CD14-positive monocyte (primary cell): ENCODE measurements around the gene PRR33. TPM values are rescaled to one million over a fixed set of nuclear protein-coding genes. Genes with fewer than 3 reads are reported as not detected.

Experiments used
- DNase-seq, 3 donors: peaks; one replicate each; pipeline ENCODE4 v3.0.0-alpha.2; 2011 to 2022
- H2AFZ ChIP-seq: 2 replicates; pipeline ENCODE4 v1.6.0; 2012; ENCODE audit warnings: mild to moderate bottlenecking, low read depth, low read length, inconsistent platforms; ENCODE audit not compliant: insufficient read depth, poor library complexity, severe bottlenecking
- H3K27ac ChIP-seq, 2 donors: 1 replicate in 1 of 2; 2 replicates in 1 of 2; pipeline ENCODE4 v1.5.1; 2012 to 2013; ENCODE audit warnings: low read length in 2 of 2, control low read depth in 1 of 2, inconsistent platforms in 1 of 2, low read depth in 1 of 2, mild to moderate bottlenecking in 1 of 2
- H3K27me3 ChIP-seq, 2 donors: one replicate each; pipeline versions ENCODE4 v1.6.0 to v1.6.1; 2011 to 2013; ENCODE audit warnings: low read length in 2 of 2; ENCODE audit not compliant: control insufficient read depth in 2 of 2, insufficient read depth in 2 of 2
- H3K36me3 ChIP-seq, 2 donors: replicated peaks in 1 of 2; 1 replicate in 1 of 2; 2 replicates in 1 of 2; pipeline versions ENCODE4 v1.5.1 to v1.6.1; 2012 to 2013; ENCODE audit warnings: low read length in 2 of 2, control low read depth in 1 of 2, inconsistent platforms in 1 of 2, mild to moderate bottlenecking in 1 of 2; ENCODE audit not compliant: insufficient read depth in 2 of 2, control insufficient read depth in 1 of 2
- H3K4me1 ChIP-seq, 2 donors: 1 replicate in 1 of 2; 2 replicates in 1 of 2; pipeline versions ENCODE4 v1.5.1 to v1.6.1; 2012 to 2013; ENCODE audit warnings: low read length in 2 of 2, control low read depth in 1 of 2, inconsistent platforms in 1 of 2, mild to moderate bottlenecking in 1 of 2, moderate library complexity in 1 of 2; ENCODE audit not compliant: insufficient read depth in 2 of 2, control insufficient read depth in 1 of 2
- H3K4me2 ChIP-seq: replicated peaks from 2 replicates; pipeline ENCODE3; 2012; ENCODE audit warnings: low read length, moderate library complexity, mild to moderate bottlenecking; ENCODE audit not compliant: poor library complexity, severe bottlenecking; ENCODE audit errors: extremely low read depth
- H3K4me3 ChIP-seq, 3 experiments: fragments of 200-600 bp in 1 of 3; sonication (generic) in 1 of 3; replicated peaks in 1 of 3; 1 replicate in 2 of 3; 2 replicates in 1 of 3; pipeline ENCODE4 v1.5.1; 2011 to 2013; ENCODE audit warnings: low read length in 3 of 3, mild to moderate bottlenecking in 3 of 3, control low read depth in 2 of 3, low read depth in 2 of 3, inconsistent platforms in 1 of 3, moderate library complexity in 1 of 3
- H3K79me2 ChIP-seq: 2 replicates; pipeline ENCODE4 v1.6.0; 2012; ENCODE audit warnings: mild to moderate bottlenecking, control low read depth, inconsistent platforms, low read length, moderate library complexity; ENCODE audit not compliant: insufficient read depth
- H3K9ac ChIP-seq: 2 replicates; pipeline ENCODE4 v1.6.0; 2017; ENCODE audit warnings: low read length, mild to moderate bottlenecking; ENCODE audit not compliant: insufficient read depth, poor library complexity, severe bottlenecking
- H3K9me3 ChIP-seq, 2 donors: replicated peaks in 1 of 2; 1 replicate in 1 of 2; 2 replicates in 1 of 2; pipeline versions ENCODE4 v1.5.1 to v1.6.1; 2012 to 2013; ENCODE audit warnings: low read length in 2 of 2, control low read depth in 1 of 2; ENCODE audit not compliant: control insufficient read depth in 1 of 2, insufficient read depth in 1 of 2
- H4K20me1 ChIP-seq: 2 replicates; pipeline ENCODE4 v1.6.0; 2012; ENCODE audit warnings: mild to moderate bottlenecking, low read length, control low read depth, moderate library complexity; ENCODE audit not compliant: insufficient read depth
- H3K27ac Mint-ChIP-seq, 7 donors: one replicate each; pipeline ENCODE4 v1.8.0; 2020; ENCODE audit warnings: mild to moderate bottlenecking in 7 of 7, mixed read lengths in 7 of 7, moderate library complexity in 6 of 7, inconsistent platforms in 2 of 7
- H3K27me3 Mint-ChIP-seq, 3 donors: one replicate each; pipeline ENCODE4 v1.8.0; 2021 to 2022; ENCODE audit warnings: low read depth in 3 of 3, mild to moderate bottlenecking in 3 of 3, mixed read lengths in 3 of 3, moderate library complexity in 3 of 3, inconsistent platforms in 1 of 3
- H3K36me3 Mint-ChIP-seq, 2 donors: one replicate each; pipeline ENCODE4 v1.8.0; 2020; ENCODE audit warnings: mixed read lengths in 2 of 2, inconsistent platforms in 1 of 2, mild to moderate bottlenecking in 1 of 2
- H3K4me1 Mint-ChIP-seq: one replicate; pipeline ENCODE4 v1.8.0; 2020; ENCODE audit warnings: mild to moderate bottlenecking, mixed read lengths
- H3K4me3 Mint-ChIP-seq, 2 donors: one replicate each; pipeline ENCODE4 v1.8.0; 2020; ENCODE audit warnings: mild to moderate bottlenecking in 2 of 2, mixed read lengths in 2 of 2, moderate library complexity in 1 of 2
- H3K9me3 Mint-ChIP-seq, 7 donors: one replicate each; pipeline ENCODE4 v1.8.0; 2020 to 2022; ENCODE audit warnings: mixed read lengths in 7 of 7, mild to moderate bottlenecking in 6 of 7, moderate library complexity in 6 of 7, inconsistent platforms in 2 of 7
- WGBS: methylation state at CpG from one replicate; pipeline ENCODE4 v1.1.5; 2013; ENCODE audit warnings: missing lambda C conversion rate; ENCODE audit not compliant: insufficient coverage; 5-methylcytosine and 5-hydroxymethylcytosine counted together
- intact Hi-C, 2 donors: fragments of 100-400 bp; cut with micrococcal nuclease; formaldehyde crosslinking; loops; one replicate each; pipeline versions ENCODE4 v1.15.0 to v1.15.1; 2023
- polyA plus RNA-seq, 3 donors: library from polyadenylated mRNA; depleted of rRNA in 1 of 3; unstranded in 2 of 3; stranded (reverse) in 1 of 3; fragments of 300-500 nt in 2 of 3; fragments of >200 nt in 1 of 3; fragmentation: Illumina TruSeq in 2 of 3; gene quantifications; 1 replicate in 2 of 3; 2 replicates in 1 of 3; pipeline ENCODE4 v1.2.3, GENCODE V29; 2012 to 2021
- TF ChIP-seq, protein P1 (sequence below): fragments of 200-600 bp; IDR thresholded peaks from one replicate; pipeline ENCODE4 v1.8.0; 2022; ENCODE audit warnings: antibody characterized with exemption, mild to moderate bottlenecking

The PRR33 gene
- polyA plus RNA-seq, 3 donors = not detected

DNA sequence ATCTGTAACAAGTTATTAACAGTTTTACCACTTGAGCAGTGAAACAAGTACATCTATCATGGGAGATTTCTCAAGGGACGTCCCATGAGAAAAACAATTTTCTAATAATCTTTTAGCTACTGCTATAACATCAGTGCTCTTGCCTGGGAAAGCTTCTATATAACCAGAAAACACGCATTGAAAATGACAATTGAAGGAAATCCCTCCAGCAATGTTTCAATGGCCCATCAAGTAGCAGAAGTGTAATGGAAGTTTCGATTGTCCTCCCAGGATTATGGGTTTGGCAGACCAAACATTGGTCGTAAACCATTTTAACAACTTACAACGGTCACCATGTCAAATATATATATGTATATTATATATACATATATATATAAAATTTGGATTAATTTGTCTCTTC is 8.0 kb upstream of the PRR33 start:
- no CpG with 5 or more reads among the region's 5 CpGs for WGBS
- Mint-ChIP-seq H3K4me1 (peaks cover 18% of the 10 kb centered on the region), H3K4me3 (no peak overlapping the region), H3K27me3 (peaks cover 0 to 2% (median 1%) of the 10 kb centered on the region in 3 donors), H3K36me3 (peaks cover 3 to 4% of the 10 kb centered on the region in 2 donors), H3K27ac (no peak overlapping the region), H3K9me3 (no peaks in the 10 kb centered on the region)
- Histone ChIP-seq H3K79me2 (no peaks in the 10 kb centered on the region), H4K20me1 (no peaks in the 10 kb centered on the region), H3K27ac (no peak overlapping the region), H3K9ac (no peak overlapping the region), H3K4me3 (no peak overlapping the region), H3K36me3 (no peaks in the 10 kb centered on the region), H3K4me2 (no peak overlapping the region), H3K27me3 (no peaks in the 10 kb centered on the region), H3K9me3 (no peaks in the 10 kb centered on the region), H2AFZ (no peak overlapping the region), H3K4me1 (peaks cover 17 to 19% of the 10 kb centered on the region in 2 donors)
- no peak for DNase-seq
- intact Hi-C loops = no loop called here
- TF ChIP-seq, protein P1, sequence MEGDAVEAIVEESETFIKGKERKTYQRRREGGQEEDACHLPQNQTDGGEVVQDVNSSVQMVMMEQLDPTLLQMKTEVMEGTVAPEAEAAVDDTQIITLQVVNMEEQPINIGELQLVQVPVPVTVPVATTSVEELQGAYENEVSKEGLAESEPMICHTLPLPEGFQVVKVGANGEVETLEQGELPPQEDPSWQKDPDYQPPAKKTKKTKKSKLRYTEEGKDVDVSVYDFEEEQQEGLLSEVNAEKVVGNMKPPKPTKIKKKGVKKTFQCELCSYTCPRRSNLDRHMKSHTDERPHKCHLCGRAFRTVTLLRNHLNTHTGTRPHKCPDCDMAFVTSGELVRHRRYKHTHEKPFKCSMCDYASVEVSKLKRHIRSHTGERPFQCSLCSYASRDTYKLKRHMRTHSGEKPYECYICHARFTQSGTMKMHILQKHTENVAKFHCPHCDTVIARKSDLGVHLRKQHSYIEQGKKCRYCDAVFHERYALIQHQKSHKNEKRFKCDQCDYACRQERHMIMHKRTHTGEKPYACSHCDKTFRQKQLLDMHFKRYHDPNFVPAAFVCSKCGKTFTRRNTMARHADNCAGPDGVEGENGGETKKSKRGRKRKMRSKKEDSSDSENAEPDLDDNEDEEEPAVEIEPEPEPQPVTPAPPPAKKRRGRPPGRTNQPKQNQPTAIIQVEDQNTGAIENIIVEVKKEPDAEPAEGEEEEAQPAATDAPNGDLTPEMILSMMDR = no peak

DNA sequence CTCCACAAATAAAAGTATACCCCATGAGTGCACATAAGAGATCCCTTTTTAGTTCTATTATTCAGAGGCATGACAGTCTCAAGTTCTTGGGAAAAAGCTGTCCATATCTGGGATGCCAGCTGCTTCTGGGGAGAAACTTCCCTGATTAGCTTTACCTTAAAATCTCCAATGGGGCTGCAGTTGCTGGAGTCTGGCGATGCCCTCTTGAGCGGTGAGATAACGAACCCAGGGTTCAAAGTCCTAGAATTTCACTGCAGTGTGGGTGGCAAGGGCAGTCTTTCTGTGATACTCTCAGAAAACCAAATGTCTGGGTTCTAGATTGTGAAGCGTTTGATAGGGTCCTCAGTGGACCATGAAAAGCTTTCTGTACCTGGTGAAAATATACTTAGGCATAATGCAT is 7.4 kb upstream of the PRR33 start:
- H3K9me3 ChIP-seq = no peaks in the 10 kb centered on the region
- no peak for DNase-seq
- peaks cover 0 to 3% (median 2%) of the 10 kb centered on the region in 3 donors for H3K27me3 Mint-ChIP-seq
- no peaks in the 10 kb centered on the region for H3K27me3 ChIP-seq
- intact Hi-C loops = no loop called here
- H4K20me1 ChIP-seq = no peaks in the 10 kb centered on the region
- peaks cover 3 to 4% of the 10 kb centered on the region in 2 donors for H3K36me3 Mint-ChIP-seq
- no peak overlapping the region for H3K4me3 ChIP-seq
- TF ChIP-seq, protein P1 = no peak
- H3K9me3 Mint-ChIP-seq = no peaks in the 10 kb centered on the region
- H3K36me3 ChIP-seq = no peaks in the 10 kb centered on the region
- H3K4me3 Mint-ChIP-seq = no peak overlapping the region
- 100% methylated on average over 1 of the region's 4 CpGs for WGBS
- H3K79me2 ChIP-seq = no peaks in the 10 kb centered on the region
- no peak overlapping the region for H3K4me2 ChIP-seq
- H3K27ac Mint-ChIP-seq = no peak overlapping the region
- H2AFZ ChIP-seq = no peak overlapping the region
- H3K4me1 ChIP-seq = peaks cover 17 to 19% of the 10 kb centered on the region in 2 donors
- no peak overlapping the region for H3K27ac ChIP-seq
- H3K4me1 Mint-ChIP-seq = peaks cover 18% of the 10 kb centered on the region
- no peak overlapping the region for H3K9ac ChIP-seq
